K562 (cell line): ENCODE results near the gene COL5A3. TPM values are rescaled to one million over a fixed set of nuclear protein-coding genes. Genes with fewer than 3 reads are reported as not detected.

Experiments used
- ATAC-seq: fragments of 200-7000 bp; cut with Tn5 transposase; 3 replicates; pipeline ENCODE4 v1.9.1; 2020; ENCODE audit warnings: moderate library complexity
- BruUV-seq: library from RNA; stranded (reverse); fragments of 400-500 nt; replicated peaks from 2 replicates; lab custom pipeline; 2021; lab: Mats Ljungman, UMichigan
- CTCF ChIA-PET: fragments of 300-600 bp; formaldehyde crosslinking; extraction: SDS; loops from one replicate; lab custom pipeline; 2021; ENCODE audit warnings: low intra/inter-chr PET ratio; lab: Yijun Ruan, JAX
- POLR2A ChIA-PET: fragments of 300-600, 350-650 bp; sonication (Branson Sonifier 250); formaldehyde crosslinking; extraction: SDS; loops from one replicate; lab custom pipeline; 2021; ENCODE audit warnings: antibody characterized with exemption, inconsistent platforms; lab: Yijun Ruan, JAX
- DNase-seq, 4 experiments: peaks; one replicate each; pipeline versions ENCODE4 v3.0.0 to v3.0.0-alpha.2; 2011 to 2018; ENCODE audit warnings: low spot score in 3 of 4, mixed read lengths in 3 of 4; ENCODE audit errors: extremely low read depth in 1 of 4
- FAIRE-seq: peaks from 2 replicates; lab custom pipeline; 2011; peaks lifted over from hg19 to GRCh38; lab: Jason Lieb, UNC
- H2AFZ ChIP-seq: 2 replicates; pipeline ENCODE4 v1.6.0; 2011; ENCODE audit warnings: low read depth, low read length, control low read depth, inconsistent platforms
- H3K27ac ChIP-seq: fragments of 200-600 bp; 3 replicates; pipeline ENCODE4 v1.8.0; 2011; ENCODE audit warnings: low read depth, mild to moderate bottlenecking, control low read depth, inconsistent platforms, low read length, moderate library complexity, mixed read lengths; ENCODE audit errors: extremely low read depth
- H3K27me3 ChIP-seq, 2 experiments: fragments of 300-600 bp in 1 of 2; 2 replicates in 1 of 2; 3 replicates in 1 of 2; pipeline versions ENCODE4 v1.6.0 to v1.8.0; 2011; ENCODE audit warnings: inconsistent platforms in 2 of 2, low read length in 2 of 2, mild to moderate bottlenecking in 1 of 2, mixed read lengths in 1 of 2, moderate library complexity in 1 of 2; ENCODE audit not compliant: control insufficient read depth in 2 of 2, insufficient read depth in 2 of 2
- H3K36me3 ChIP-seq: fragments of 300-600 bp; 3 replicates; pipeline ENCODE4 v1.8.0; 2011; ENCODE audit warnings: mild to moderate bottlenecking, low read length, inconsistent platforms; ENCODE audit not compliant: control insufficient read depth, insufficient read depth
- H3K4me1 ChIP-seq, 2 experiments: fragments of 200-600 bp in 1 of 2; replicated peaks in 1 of 2; 2 replicates in 1 of 2; 3 replicates in 1 of 2; pipeline versions ENCODE4 v1.5.1 to v1.8.0; 2011; ENCODE audit warnings: inconsistent platforms in 2 of 2, low read length in 2 of 2, mild to moderate bottlenecking in 1 of 2, mixed read lengths in 1 of 2, moderate library complexity in 1 of 2; ENCODE audit not compliant: control insufficient read depth in 2 of 2, insufficient read depth in 2 of 2
- H3K4me2 ChIP-seq: 2 replicates; pipeline ENCODE4 v1.6.1; 2011; ENCODE audit warnings: low read length, control low read depth, inconsistent platforms, mixed read lengths; ENCODE audit not compliant: insufficient read depth
- H3K4me3 ChIP-seq: fragments of 200-600 bp; sonication (generic), shearing (Covaris generic); 2 replicates; pipeline ENCODE4 v1.5.1; 2016; ENCODE audit warnings: control low read depth, inconsistent platforms
- H3K79me2 ChIP-seq: fragments of 200-600 bp; 3 replicates; pipeline ENCODE4 v1.8.0; 2011; ENCODE audit warnings: low read length, inconsistent platforms; ENCODE audit not compliant: control insufficient read depth, insufficient read depth
- H3K9ac ChIP-seq, 2 experiments: 2 replicates each; pipeline versions ENCODE4 v1.6.0 to v1.6.1; 2011; ENCODE audit warnings: low read depth in 2 of 2, low read length in 2 of 2, control low read depth in 1 of 2, inconsistent platforms in 1 of 2, mild to moderate bottlenecking in 1 of 2, mixed read lengths in 1 of 2; ENCODE audit not compliant: insufficient read depth in 1 of 2
- H3K9me1 ChIP-seq: one replicate; pipeline ENCODE4 v1.6.0; 2011; ENCODE audit warnings: inconsistent platforms, mild to moderate bottlenecking, low read length, moderate library complexity; ENCODE audit not compliant: control insufficient read depth, insufficient read depth
- H3K9me3 ChIP-seq: replicated peaks from 2 replicates; pipeline ENCODE4 v1.5.1; 2011; ENCODE audit warnings: low read depth, low read length, inconsistent platforms; ENCODE audit not compliant: control insufficient read depth, insufficient read depth
- H4K20me1 ChIP-seq: replicated peaks from 2 replicates; pipeline ENCODE4 v1.6.1; 2011; ENCODE audit warnings: low read length, inconsistent platforms, mixed read lengths; ENCODE audit not compliant: control insufficient read depth, insufficient read depth
- ARID2 ChIP-seq: fragments of 450-650 bp; IDR thresholded peaks from 2 replicates; pipeline ENCODE4 v1.6.1; 2017; ENCODE audit warnings: antibody characterized with exemption, mild to moderate bottlenecking
- BHLHE40 ChIP-seq: IDR thresholded peaks from 2 replicates; pipeline ENCODE4 v1.6.1; 2011; ENCODE audit warnings: low read length, improper control_type of control experiment
- CBFA2T2 ChIP-seq: fragments of 450-650 bp; conservative IDR thresholded peaks from 2 replicates; pipeline ENCODE4 v1.6.1; 2017; ENCODE audit warnings: mild to moderate bottlenecking
- E2F8 ChIP-seq: fragments of 450-650 bp; IDR thresholded peaks from 2 replicates; pipeline ENCODE4 v1.7.1; 2018; ENCODE audit warnings: mild to moderate bottlenecking, low read depth; ENCODE audit not compliant: partially characterized antibody
- FOXM1 ChIP-seq, 2 experiments: fragments of 450-650 bp in 1 of 2; sonication (generic) in 1 of 2; formaldehyde crosslinking in 1 of 2; IDR thresholded peaks; 2 replicates each; pipeline versions ENCODE4 v1.6.1 to v1.9.0; 2017 to 2022; ENCODE audit warnings: low read depth in 2 of 2, mild to moderate bottlenecking in 2 of 2, missing genetic modification reagents in 1 of 2, moderate library complexity in 1 of 2
- GATAD2A ChIP-seq: fragments of 450-650 bp; IDR thresholded peaks from 2 replicates; pipeline ENCODE4 v1.6.1; 2017
- PTTG1 ChIP-seq: fragments of 450-650 bp; IDR thresholded peaks from 2 replicates; pipeline ENCODE4 v1.6.1; 2016; ENCODE audit warnings: low read depth, mild to moderate bottlenecking, missing genetic modification characterization, missing compliant biosample characterization
- SUPT5H ChIP-seq: fragments of 450-650 bp; IDR thresholded peaks from 2 replicates; pipeline ENCODE4 v1.6.1; 2016
- THAP7 ChIP-seq: fragments of 250-450 bp; sonication (Bioruptor Pico); IDR thresholded peaks from 2 replicates; pipeline ENCODE4 v1.5.0; 2021
- XRCC3 ChIP-seq: fragments of 450-650 bp; IDR thresholded peaks from 2 replicates; pipeline ENCODE4 v1.6.1; 2017; ENCODE audit warnings: mild to moderate bottlenecking, moderate library complexity
- ZFP36 ChIP-seq: fragments of 150-350 bp; IDR thresholded peaks from 2 replicates; pipeline ENCODE4 v1.6.1; 2018; ENCODE audit warnings: low read length, low read depth; ENCODE audit not compliant: partially characterized antibody
- ZNF133 ChIP-seq: fragments of 250-450 bp; sonication (Bioruptor Pico); IDR thresholded peaks from 2 replicates; pipeline ENCODE4 v1.4.0; 2020; ENCODE audit warnings: mild to moderate bottlenecking
- ZNF668 ChIP-seq: fragments of 250-450 bp; sonication (Bioruptor Pico); IDR thresholded peaks from 2 replicates; pipeline ENCODE4 v1.8.0; 2022; ENCODE audit warnings: mild to moderate bottlenecking, inconsistent platforms
- WGBS: fragments of 100-300 bp; shearing (Covaris generic); methylation state at CpG from one replicate; pipeline ENCODE4 v1.1.6; 2016; ENCODE audit warnings: low coverage, mixed read lengths; ENCODE audit not compliant: insufficient coverage; ENCODE audit errors: missing lambda C conversion rate; 5-methylcytosine and 5-hydroxymethylcytosine counted together
- in situ Hi-C: fragments of 300-500 bp; cut with MboI; formaldehyde crosslinking; loops from 4 replicates; pipeline ENCODE4 v1.15.0; 2018; ENCODE audit warnings: inconsistent platforms, mixed read lengths
- intact Hi-C: fragments of 100-400 bp; cut with micrococcal nuclease; formaldehyde crosslinking; loops from 2 replicates; pipeline ENCODE4 v1.14.2; 2022
- polyA plus RNA-seq, 8 experiments: library from polyadenylated mRNA; depleted of rRNA in 4 of 8; stranded (reverse) in 5 of 8; unstranded in 3 of 8; fragments of >200 nt; fragmentation: Nextera tagmentation in 2 of 8; fragmentation: Illumina TruSeq in 1 of 8; extraction: Ambion mirVana in 2 of 8; extraction: Trizol in 1 of 8; gene quantifications; 2 replicates each; pipeline versions ENCODE4 v1.2.1 to v1.2.3, GENCODE V29; 2011 to 2014; ENCODE audit warnings: inconsistent platforms in 1 of 8, missing spikeins in 1 of 8
- total RNA-seq, 7 experiments: library from RNA; depleted of rRNA in 6 of 7; stranded (reverse); fragments of >200 nt in 6 of 7; fragmentation: Illumina TruSeq in 2 of 7; extraction: Trizol in 2 of 7; gene quantifications; 2 replicates each; pipeline versions ENCODE4 v1.2.1 to v1.2.3, GENCODE V29; 2011 to 2021; ENCODE audit warnings: low replicate concordance in 1 of 7

The COL5A3 gene
- total and polyA plus RNA-seq, 9 of the 15 experiments (the other 6 are each of a cell fraction or from before 2014, with no cell fraction given), result 0.01 to 0.02 TPM; not detected in 7

GRCh38 chr19:10005632-10006334 is 4.5 kb downstream of the COL5A3 start:
- ChIA-PET POLR2A (interaction anchor here (0.6 kb wide), 1 partner anchor 97 kb away, joined by 4 read pairs; no protein-coding TSS in a partner anchor), CTCF (no interaction called here)
- ATAC-seq (no peak), FAIRE-seq (no peak), DNase-seq (no peak)
- Histone ChIP-seq H4K20me1 (peaks cover 9% of the 10 kb centered on the region), H3K4me3 (no peak overlapping the region), H3K9me3 (no peaks in the 10 kb centered on the region), H2AFZ (no peak overlapping the region), H3K79me2 (no peaks in the 10 kb centered on the region), H3K27ac (no peak overlapping the region), H3K27me3 (peaks cover 2 to 26% of the 10 kb centered on the region in 2 experiments; a peak in 4 of 5 replicates), H3K36me3 (no peaks in the 10 kb centered on the region), H3K4me1 (peaks cover 0 to 17% of the 10 kb centered on the region in 2 experiments; a peak in 2 of 5 replicates), H3K9me1 (peaks cover 7% of the 10 kb centered on the region), H3K4me2 (no peak overlapping the region), H3K9ac (no peak overlapping the region)
- BruUV-seq, result no TSS peak
- in situ Hi-C loops, result no loop called here
- TF ChIP-seq CBFA2T2, result no peak
- no peak for TF ChIP-seq ZFP36
- WGBS, result 3% methylated on average over 13 of the region's 17 CpGs
- intact Hi-C loops, result no loop called here

- POLR2A ChIA-PET, result interaction anchor here (0.6 kb wide), 1 partner anchor 451 kb away, joined by 3 read pairs; no protein-coding TSS in a partner anchor
- Histone ChIP-seq H3K4me1 (peaks cover 0 to 9% of the 10 kb centered on the region in 2 experiments; a peak in 2 of 5 replicates), H3K27me3 (peaks cover under 1 to 16% of the 10 kb centered on the region in 2 experiments; a peak in 3 of 5 replicates), H3K9ac (no peak overlapping the region), H3K9me3 (no peaks in the 10 kb centered on the region), H3K79me2 (no peaks in the 10 kb centered on the region), H3K9me1 (peaks cover 5% of the 10 kb centered on the region), H4K20me1 (peaks cover 6% of the 10 kb centered on the region), H3K36me3 (no peaks in the 10 kb centered on the region), H3K27ac (no peak overlapping the region), H3K4me2 (no peak overlapping the region), H3K4me3 (no peak overlapping the region), H2AFZ (no peak overlapping the region)
- CTCF ChIA-PET, result no interaction called here
- no TSS peak for BruUV-seq
- in situ Hi-C loops, result loop anchor here (5.0 kb wide), 1 partner anchor 67 kb away; the partner anchor contains the start of gene OLFM2
- FAIRE-seq, result no peak
- intact Hi-C loops, result no loop called here
- no peak for DNase-seq
- no peak for ATAC-seq
- 3% methylated on average over 9 of the region's 9 CpGs for WGBS
- TF ChIP-seq FOXM1 (IDR thresholded peaks at IDR 0.05; ENCODE audit: low read depth), result no peak
- no peak for TF ChIP-seq FOXM1 (CRISPR knock-in tag; IDR thresholded peaks at IDR 0.05; ENCODE audit: low read depth)
- peak; percentile 27 for TF ChIP-seq CBFA2T2
- TF ChIP-seq GATAD2A, result no peak
- TF ChIP-seq THAP7 (CRISPR knock-in tag), result no peak
- no peak for TF ChIP-seq BHLHE40
- no peak for TF ChIP-seq SUPT5H
- no peak for TF ChIP-seq E2F8
- no peak for TF ChIP-seq XRCC3
- TF ChIP-seq PTTG1 (tag), result no peak
- no peak for TF ChIP-seq ZNF133 (CRISPR knock-in tag)
- no peak for TF ChIP-seq ZNF668 (CRISPR knock-in tag)
- TF ChIP-seq ARID2, result no peak
Observed at GRCh38 chr19:10004617-10005016, 5.7 kb downstream of the COL5A3 start.
